GM12865 (cell line): ENCODE data around the gene SPAG4.

Experiments
- DNase-seq: peaks from one replicate; pipeline ENCODE4 v3.0.0; 2010; ENCODE audit warnings: low read depth
- H3K4me3 ChIP-seq: 2 replicates; pipeline ENCODE4 v1.5.1; 2011; ENCODE audit warnings: mild to moderate bottlenecking, low read depth, low read length, control low read depth
- CTCF ChIP-seq: IDR thresholded peaks from 2 replicates; pipeline ENCODE4 v1.5.1; 2011; ENCODE audit warnings: low read length, control low read depth, low read depth, inconsistent platforms; ENCODE audit not compliant: insufficient read depth; ENCODE audit errors: missing control alignments

Gene SPAG4

GRCh38 chr20:35632539-35633115, 17.0 kb downstream of the SPAG4 start:
- DNase-seq, result no peak
- H3K4me3 ChIP-seq, result no peak overlapping the region
- no peak for TF ChIP-seq CTCF

- no peak overlapping the region for H3K4me3 ChIP-seq
- no peak for DNase-seq
- no peak for TF ChIP-seq CTCF
Measured at GRCh38 chr20:35635652-35636051, 20.0 kb downstream of the SPAG4 start.

- no peak for DNase-seq
- no peak for TF ChIP-seq CTCF
- no peak overlapping the region for H3K4me3 ChIP-seq
Measured at GRCh38 chr20:35636095-35636494, 20.5 kb downstream of the SPAG4 start.

- no peak for TF ChIP-seq CTCF
- H3K4me3 ChIP-seq, result no peak overlapping the region
- no peak for DNase-seq
Measured at GRCh38 chr20:35637276-35637675, 21.6 kb downstream of the SPAG4 start.

- no peak for TF ChIP-seq CTCF
- no peak overlapping the region for H3K4me3 ChIP-seq
- no peak for DNase-seq
Measured at GRCh38 chr20:35638751-35639150, 23.1 kb downstream of the SPAG4 start.

GRCh38 chr20:35640724-35641123, 25.1 kb downstream of the SPAG4 start:
- no peak overlapping the region for H3K4me3 ChIP-seq
- TF ChIP-seq CTCF, result no peak
- DNase-seq, result no peak

- no peak overlapping the region for H3K4me3 ChIP-seq
- no peak for TF ChIP-seq CTCF
- no peak for DNase-seq
Measured at GRCh38 chr20:35641743-35642142, 26.1 kb downstream of the SPAG4 start.
